AG08396 (cell line): ENCODE results near the gene DAAM1.

Experiments
- DNase-seq: peaks from one replicate; pipeline ENCODE4 v3.0.0; 2012; ENCODE audit warnings: low spot score, mixed read lengths

The DAAM1 gene

DNA sequence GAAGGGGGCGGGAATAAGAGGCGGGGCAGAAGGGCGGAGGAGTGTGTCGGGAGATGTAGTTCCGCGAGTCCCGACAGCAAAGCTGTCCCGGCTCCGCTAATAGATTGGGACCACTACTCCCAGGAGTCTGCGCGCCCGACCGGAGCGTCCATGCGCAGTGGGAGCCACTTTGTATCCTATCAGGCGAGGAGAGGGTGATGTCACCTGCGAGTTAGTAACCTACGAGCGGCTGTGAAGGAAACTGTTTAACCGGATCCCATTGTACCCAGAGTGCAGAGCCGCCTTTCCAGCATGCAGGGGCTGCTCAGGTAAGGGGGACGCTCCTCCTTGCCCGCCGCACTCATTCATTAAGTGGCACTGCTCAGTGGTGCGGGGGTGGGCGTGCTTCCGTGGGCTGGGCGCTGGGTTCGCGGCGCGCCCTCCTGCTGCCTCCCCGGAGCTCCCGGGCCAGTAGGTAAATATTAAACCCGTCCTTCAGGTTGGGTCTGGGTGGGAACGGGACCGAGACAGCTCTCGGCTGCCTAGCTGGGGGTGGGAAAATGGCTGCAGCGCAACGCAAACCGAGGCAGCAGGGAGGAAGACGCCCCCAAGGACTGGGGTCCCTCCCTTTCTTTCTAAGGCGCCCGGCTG is at the start of gene DAAM1:
Gene DAAM1, plus strand, starts transcription at position 207 of the 630 bp plus-strand sequence. CDS start 74,811 bp downstream, outside the sequence.
- DNase-seq = peak; percentile 96

GRCh38 chr14:59139324-59139723 is 49.1 kb upstream of the DAAM1 start:
- DNase-seq = no peak

DNA sequence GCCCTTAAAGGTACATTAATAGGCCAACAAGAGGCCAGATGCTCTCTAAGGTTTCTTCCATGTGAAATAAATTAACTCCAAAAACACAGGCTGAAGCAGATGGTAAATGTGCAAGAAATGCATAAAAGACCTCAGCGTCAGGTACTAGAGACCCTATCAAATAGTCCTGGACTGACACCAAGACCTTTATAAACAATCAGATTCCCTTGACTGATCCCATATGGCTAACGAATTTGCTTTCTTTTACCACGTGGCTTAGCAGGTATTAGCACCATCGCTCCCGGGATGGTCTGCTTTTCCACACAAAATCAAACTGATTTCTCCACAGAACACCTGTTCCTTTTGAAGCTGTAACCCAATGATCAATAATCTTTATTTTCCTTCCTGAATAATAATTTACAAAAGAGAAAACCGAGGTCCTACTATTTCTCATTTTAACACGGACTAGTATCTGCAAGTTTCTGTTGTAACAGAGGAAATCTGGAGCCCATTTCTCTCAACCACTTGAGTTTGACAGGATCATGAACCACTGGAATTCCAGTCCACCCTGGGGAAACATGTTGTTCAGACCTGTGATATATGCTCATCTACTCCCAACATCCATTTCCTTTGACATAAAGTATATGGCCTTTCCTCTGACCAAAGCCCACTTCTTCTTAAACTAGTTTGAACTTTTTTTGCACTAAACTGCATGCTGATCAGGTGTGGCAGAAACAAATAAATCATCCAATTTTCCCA is 48.2 kb upstream of the DAAM1 start:
- no peak for DNase-seq

DNA sequence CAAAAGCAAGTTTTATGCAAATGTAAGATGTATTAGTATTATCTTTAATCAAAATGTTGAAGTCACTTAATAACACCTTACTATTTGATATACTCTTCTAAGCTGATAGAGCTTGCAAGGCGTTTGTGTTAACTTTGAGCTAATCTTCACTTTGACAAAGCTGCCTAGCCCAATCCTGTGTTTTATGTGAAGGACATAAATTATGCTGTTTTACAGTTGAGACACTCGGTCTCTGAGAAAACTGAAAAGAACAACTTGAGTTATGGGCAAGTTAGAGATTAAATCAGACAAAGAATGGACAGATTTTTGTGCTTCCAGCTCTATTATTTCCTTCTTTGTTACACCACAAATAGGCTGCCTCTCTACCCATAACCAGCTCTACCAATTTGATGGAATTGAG is 42.0 kb upstream of the DAAM1 start:
- DNase-seq = no peak

DNA sequence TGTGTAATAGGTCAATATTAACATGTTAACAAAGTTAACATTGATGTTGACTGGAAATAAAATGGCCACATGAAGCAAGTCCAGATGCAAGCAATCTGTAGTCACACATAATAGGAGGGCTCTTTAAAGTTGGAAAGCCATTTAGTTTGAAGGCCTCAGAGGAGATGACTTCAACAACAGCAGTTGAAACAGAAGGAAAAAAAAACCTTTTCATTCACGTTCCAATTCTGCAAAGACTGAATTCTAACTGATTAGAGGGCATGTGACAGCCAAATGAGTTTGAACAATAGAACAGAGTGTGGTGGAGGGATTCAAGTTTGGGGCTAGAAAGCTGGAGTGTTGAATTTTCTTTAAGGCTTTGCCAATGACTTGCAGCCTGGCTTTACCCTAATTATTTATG is 41.5 kb upstream of the DAAM1 start:
- DNase-seq = no peak

DNA sequence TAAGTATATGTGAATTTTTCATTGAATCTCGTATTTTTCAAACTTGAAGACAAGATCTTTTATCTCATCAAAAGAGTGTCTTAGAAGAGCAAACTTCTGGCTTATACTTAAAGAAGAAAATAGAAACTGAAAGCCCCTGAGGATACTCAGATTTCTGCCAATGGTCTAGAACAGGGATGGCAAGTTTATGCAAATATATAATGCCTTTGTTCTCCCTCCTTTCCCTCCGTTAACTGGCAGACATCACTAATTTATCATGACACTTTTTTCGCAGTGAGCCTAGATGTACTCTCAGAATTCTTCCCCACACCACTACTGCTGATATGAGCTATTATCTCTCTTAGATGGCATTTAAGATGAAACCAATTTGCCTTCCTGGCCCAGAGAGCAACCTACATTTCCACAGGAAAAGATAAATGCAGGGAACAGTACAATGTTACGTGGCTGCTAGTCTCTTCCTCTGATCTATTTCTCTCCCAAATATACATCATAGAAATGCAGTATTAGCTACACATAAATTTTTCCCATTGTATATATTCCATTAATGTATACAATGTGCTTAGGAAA is 40.0 kb upstream of the DAAM1 start:
- no peak for DNase-seq

- no peak for DNase-seq
Measured at GRCh38 chr14:59150990-59151389, 37.5 kb upstream of the DAAM1 start.

DNA sequence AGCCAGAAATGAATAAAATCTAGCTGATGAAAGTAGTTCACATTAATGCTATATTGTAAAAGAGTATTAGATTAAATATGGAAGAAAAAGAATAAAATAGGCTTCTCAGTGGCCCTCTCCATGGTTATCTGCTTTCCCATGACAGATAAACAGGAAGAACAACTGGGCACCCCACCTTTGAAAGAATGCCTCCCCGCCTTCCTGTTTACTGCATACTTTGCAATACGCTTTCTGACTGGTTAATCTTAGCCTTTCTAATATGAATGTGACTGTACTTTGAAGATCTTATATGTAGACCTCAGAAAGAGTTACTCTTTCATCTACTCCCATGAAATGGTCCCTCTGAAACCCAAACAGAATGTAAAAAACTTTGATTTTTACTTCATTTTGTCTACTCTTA is 34.1 kb upstream of the DAAM1 start:
- DNase-seq = no peak

DNA sequence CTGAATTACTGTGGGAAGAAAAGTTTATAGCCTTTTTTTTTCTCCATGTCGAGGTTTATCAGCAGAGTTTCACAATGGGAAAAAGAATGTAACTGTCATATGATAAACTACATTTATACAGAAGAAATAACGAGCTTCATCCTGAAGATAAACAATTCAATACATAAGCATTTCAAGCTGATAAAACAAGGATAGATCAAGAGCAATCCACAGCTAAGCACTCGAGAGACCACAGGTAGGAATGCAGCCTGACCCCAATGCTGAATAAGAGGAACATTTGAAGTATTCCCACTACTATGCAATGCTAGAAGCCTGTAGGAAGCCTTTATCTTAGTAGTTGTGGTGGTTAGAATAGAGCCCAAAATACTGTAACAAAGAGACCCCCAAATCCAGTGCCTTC is 32.6 kb upstream of the DAAM1 start:
- DNase-seq = no peak

DNA sequence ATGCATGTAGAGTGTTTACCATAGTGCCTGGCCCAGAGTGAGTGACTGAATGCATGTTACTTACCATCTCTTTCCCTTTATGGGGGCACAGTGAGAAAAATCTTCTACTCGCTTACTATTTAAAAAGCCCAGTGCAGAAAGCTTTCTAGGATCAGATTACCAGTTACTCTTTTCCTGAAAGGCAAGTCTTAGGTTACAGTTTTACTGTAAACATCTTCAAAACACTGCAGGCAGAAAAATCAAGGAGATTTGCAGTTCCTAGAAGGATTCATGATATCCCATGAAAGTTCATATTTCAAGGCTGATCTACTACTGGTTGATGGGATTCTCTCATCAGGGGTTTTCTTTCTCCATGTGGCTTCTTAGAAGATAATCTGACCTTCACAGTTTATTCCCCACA is 29.3 kb upstream of the DAAM1 start:
- no peak for DNase-seq

DNA sequence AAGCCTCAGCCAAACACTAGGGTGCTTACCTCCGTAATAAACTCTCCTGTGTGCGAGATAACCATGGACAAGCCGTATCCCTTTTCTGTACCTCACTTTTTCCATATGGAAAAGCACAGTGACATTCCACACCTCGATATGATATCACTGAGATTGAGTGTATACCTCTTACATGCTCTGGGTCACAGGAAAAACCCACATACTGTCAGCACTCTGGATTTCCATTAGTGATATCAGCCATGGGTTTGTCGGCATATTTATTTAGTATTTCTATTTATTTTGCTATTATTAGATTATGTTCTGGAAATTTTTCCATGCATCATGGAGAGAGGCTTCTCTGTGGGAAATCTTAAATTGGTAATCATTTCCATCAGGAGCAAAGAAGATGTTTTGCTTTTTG is 28.0 kb upstream of the DAAM1 start:
- DNase-seq = no peak

GRCh38 chr14:59161561-59162175 is 26.8 kb upstream of the DAAM1 start:
- peak; percentile 39 for DNase-seq

- DNase-seq = no peak
Measured at GRCh38 chr14:59166258-59166657, 22.2 kb upstream of the DAAM1 start.

DNA sequence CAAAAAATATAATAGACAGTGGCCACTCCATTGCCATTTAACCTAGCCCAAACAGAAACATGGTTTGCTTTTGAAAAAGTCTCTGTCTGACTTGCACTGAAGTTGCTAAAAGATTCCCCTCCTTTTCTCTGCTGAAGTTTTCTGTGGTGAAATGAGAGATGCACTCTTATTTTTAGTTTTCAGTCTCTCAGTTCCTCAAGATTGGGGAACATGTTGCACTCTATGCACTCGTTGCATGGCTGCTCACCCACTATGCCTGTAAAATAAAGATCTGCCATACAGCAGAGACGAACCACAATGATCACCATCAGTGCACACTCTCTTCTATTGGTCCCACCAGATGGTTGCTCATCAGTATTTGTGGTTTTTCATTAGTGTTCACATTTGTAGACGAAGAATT is 13.1 kb upstream of the DAAM1 start:
- DNase-seq = no peak

DNA sequence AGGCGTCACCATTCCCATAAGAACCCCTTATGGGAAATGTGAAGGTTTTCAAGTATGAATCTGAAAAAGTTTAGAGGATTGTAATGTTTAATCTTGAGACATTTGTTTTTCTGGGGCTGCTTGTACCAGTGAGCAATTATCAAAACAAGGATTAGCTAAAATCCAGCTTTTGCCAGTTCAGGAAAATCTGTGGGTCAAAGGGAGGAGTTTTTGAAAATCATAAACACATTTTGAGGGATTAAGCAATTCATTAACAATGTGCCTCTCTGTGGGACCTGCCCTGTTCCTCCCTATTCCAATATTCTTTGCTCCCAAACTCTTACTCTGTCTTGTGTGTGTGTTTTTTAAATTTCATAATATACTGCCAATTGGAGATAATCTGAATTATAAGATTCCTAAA is 11.7 kb upstream of the DAAM1 start:
- DNase-seq = no peak

- no peak for DNase-seq
Measured at GRCh38 chr14:59177262-59177661, 11.2 kb upstream of the DAAM1 start.

- DNase-seq = no peak
Measured at GRCh38 chr14:59181791-59182190, 6.7 kb upstream of the DAAM1 start.

DNA sequence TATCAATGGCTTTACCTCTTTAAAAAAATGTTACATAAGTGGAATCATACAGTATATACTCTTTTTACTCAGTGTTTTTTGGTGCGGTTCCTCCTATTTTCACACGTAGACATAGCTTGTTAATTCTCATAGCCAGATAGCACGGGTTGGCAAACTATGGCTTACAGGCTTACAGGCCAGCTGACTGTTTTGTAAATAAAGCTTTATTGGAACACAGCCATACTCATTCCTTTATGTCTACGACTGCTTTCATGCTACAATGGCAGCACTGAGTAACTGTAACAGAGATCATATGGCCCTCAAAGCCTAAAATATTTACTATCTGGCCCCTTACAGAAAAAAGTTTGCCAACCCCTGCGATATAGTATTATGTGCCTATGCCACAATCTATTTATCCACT is 5.8 kb upstream of the DAAM1 start:
- DNase-seq = no peak

GRCh38 chr14:59183150-59183549 is 5.3 kb upstream of the DAAM1 start:
- no peak for DNase-seq

DNA sequence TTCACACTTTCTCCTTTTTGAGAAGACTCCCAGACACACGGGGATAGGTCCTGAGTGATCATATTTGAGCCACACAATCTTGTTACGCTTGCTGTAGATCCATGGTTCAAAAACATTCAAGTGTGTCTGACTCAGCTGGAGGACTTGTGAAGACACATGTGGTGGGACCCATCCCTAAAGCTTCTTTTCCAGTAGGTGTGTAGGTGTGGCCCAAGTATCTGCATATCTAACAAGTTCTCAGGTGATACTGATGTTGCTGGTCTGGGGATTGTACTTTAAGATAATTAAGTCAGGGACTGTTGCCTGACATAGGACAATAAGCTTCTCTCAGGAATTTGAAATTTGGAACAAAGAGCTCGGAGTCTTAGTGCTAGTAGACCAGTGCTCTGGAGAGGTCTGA is 4.1 kb upstream of the DAAM1 start:
- DNase-seq = no peak

GRCh38 chr14:59185676-59186075 is 2.8 kb upstream of the DAAM1 start:
- no peak for DNase-seq

DNA sequence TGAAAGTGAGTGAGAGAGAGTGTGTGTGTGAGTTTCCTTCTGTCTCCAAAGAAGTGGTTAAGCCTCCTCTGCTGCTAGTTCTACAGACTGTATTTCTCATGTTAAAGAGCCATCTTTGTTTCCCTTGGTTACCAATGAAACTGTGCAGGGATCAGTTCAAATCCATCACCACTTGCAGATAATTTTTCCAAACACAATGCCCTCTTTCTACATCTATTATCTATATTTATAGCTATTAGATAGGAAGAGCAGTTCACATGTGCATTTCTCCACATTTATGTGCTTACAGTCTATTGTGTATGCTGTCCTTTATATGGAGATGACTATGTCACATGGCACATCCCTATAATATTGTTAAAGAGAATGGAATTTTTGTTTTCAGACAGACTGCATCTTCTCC is 2.2 kb upstream of the DAAM1 start:
- no peak for DNase-seq

DNA sequence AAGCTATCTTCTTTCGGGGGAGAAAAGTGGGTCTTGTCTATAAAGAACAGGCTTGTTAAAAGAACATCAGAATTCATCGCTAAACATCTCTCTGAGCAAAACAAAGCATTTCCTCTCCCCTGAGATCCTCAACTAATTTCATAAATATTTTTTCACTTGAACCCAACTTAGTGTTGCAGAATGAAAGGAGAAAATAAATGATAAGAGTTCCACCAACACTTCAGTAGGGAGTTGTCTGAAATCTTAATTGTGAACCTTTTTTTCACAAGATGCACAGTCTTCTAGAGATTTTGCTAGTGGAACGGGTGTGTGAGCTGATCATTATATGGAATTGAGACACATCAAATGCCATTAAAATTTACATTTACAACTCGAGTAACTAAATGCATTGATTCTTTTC is 1.3 kb upstream of the DAAM1 start:
- DNase-seq = no peak
